Keratinocyte (primary cell): ENCODE data around the gene DPH7. TPM values are rescaled to one million over a fixed set of nuclear protein-coding genes. Genes with fewer than 3 reads are reported as not detected.
"Not testable (repeated sequence)": the region's sequence is repeated elsewhere in the genome, so short reads cannot be mapped to it uniquely, and the experiment has no call there.

Experiments
- DNase-seq: peaks from one replicate; pipeline ENCODE4 v3.0.0-alpha.2; 2011; ENCODE audit warnings: low read depth, missing footprints, low spot score
- FAIRE-seq: peaks from 2 replicates; lab custom pipeline; 2011; peaks lifted over from hg19 to GRCh38; lab: Jason Lieb, UNC
- H2AFZ ChIP-seq: 2 replicates; pipeline ENCODE4 v1.6.0; 2012; ENCODE audit warnings: low read length, control low read depth, inconsistent platforms; ENCODE audit not compliant: control insufficient read depth
- H3K27ac ChIP-seq: 2 replicates; pipeline ENCODE4 v1.5.1; 2011; ENCODE audit warnings: low read length; ENCODE audit not compliant: control insufficient read depth, insufficient read depth
- H3K27me3 ChIP-seq: 3 replicates; pipeline ENCODE4 v1.6.0; 2011; ENCODE audit warnings: low read length; ENCODE audit not compliant: control insufficient read depth, insufficient read depth; ENCODE audit errors: extremely low read depth
- H3K36me3 ChIP-seq, 2 experiments: 2 replicates in 1 of 2; 3 replicates in 1 of 2; pipeline ENCODE4 v1.5.1; 2011; ENCODE audit warnings: low read length in 2 of 2, mild to moderate bottlenecking in 1 of 2; ENCODE audit not compliant: control insufficient read depth in 2 of 2, insufficient read depth in 2 of 2; ENCODE audit errors: extremely low read depth in 1 of 2
- H3K4me1 ChIP-seq: 3 replicates; pipeline ENCODE4 v1.5.1; 2011; ENCODE audit warnings: low read length; ENCODE audit not compliant: control insufficient read depth, insufficient read depth; ENCODE audit errors: extremely low read depth
- H3K4me2 ChIP-seq: 3 replicates; pipeline ENCODE4 v1.6.0; 2011; ENCODE audit warnings: low read depth, low read length; ENCODE audit not compliant: control insufficient read depth, insufficient read depth; ENCODE audit errors: extremely low read depth
- H3K4me3 ChIP-seq, 3 experiments: fragments of 200-600 bp in 1 of 3; sonication (generic) in 1 of 3; 2 replicates in 2 of 3; 3 replicates in 1 of 3; pipeline ENCODE4 v1.5.1; 2011 to 2016; ENCODE audit warnings: low read length in 3 of 3, mild to moderate bottlenecking in 3 of 3, control low read depth in 2 of 3, inconsistent platforms in 1 of 3, low read depth in 1 of 3, mixed read lengths in 1 of 3, mixed run types in 1 of 3, moderate library complexity in 1 of 3; ENCODE audit not compliant: control insufficient read depth in 2 of 3, insufficient read depth in 2 of 3; ENCODE audit errors: extremely low read depth in 1 of 3
- H3K79me2 ChIP-seq: 2 replicates; pipeline ENCODE4 v1.6.0; 2012; ENCODE audit warnings: low read length; ENCODE audit not compliant: control insufficient read depth, insufficient read depth
- H3K9ac ChIP-seq: 3 replicates; pipeline ENCODE4 v1.6.0; 2011; ENCODE audit warnings: low read length; ENCODE audit not compliant: control insufficient read depth, insufficient read depth; ENCODE audit errors: extremely low read depth
- H3K9me1 ChIP-seq: 3 replicates; pipeline ENCODE4 v1.6.0; 2011; ENCODE audit warnings: low read length; ENCODE audit not compliant: control insufficient read depth, insufficient read depth; ENCODE audit errors: extremely low read depth
- H3K9me3 ChIP-seq: 2 replicates; pipeline ENCODE4 v1.5.1; 2012; ENCODE audit warnings: low read depth, low read length; ENCODE audit not compliant: control insufficient read depth
- H4K20me1 ChIP-seq: 3 replicates; pipeline ENCODE4 v1.6.0; 2011; ENCODE audit warnings: low read length; ENCODE audit not compliant: control insufficient read depth, insufficient read depth; ENCODE audit errors: extremely low read depth
- CTCF ChIP-seq, 3 experiments: IDR thresholded peaks in 1 of 3; conservative IDR thresholded peaks in 1 of 3; optimal IDR thresholded peaks in 1 of 3; 2 replicates in 2 of 3; 3 replicates in 1 of 3; pipeline versions ENCODE3 to v1.5.1; 2011; ENCODE audit warnings: low read length in 3 of 3, mild to moderate bottlenecking in 3 of 3, moderate library complexity in 2 of 3, control low read depth in 1 of 3, inconsistent platforms in 1 of 3; ENCODE audit not compliant: insufficient read depth in 2 of 3; ENCODE audit errors: extremely low read depth in 1 of 3
- EZH2 ChIP-seq: IDR thresholded peaks from one replicate; pipeline ENCODE4 v1.6.1; 2012; ENCODE audit warnings: inconsistent platforms, mild to moderate bottlenecking, low read length, moderate library complexity
- dilution Hi-C: fragments of 300-500 bp; cut with MboI; formaldehyde crosslinking; loops from one replicate; pipeline ENCODE4 v1.7.0; 2020; ENCODE audit warnings: low sequenced_read_pairs; ENCODE audit not compliant: extremely low pct_ligation_motif_present
- polyA plus RNA-seq, 5 experiments: library from polyadenylated mRNA; depleted of rRNA in 3 of 5; stranded (reverse) in 3 of 5; stranded (forward) in 1 of 5; unstranded in 1 of 5; fragments of >200 nt; gene quantifications; 1 replicate in 1 of 5; 2 replicates in 3 of 5; 3 replicates in 1 of 5; pipeline versions ENCODE4 v1.2.1 to v1.2.3, GENCODE V29; 2011 to 2012; ENCODE audit warnings: missing spikeins in 2 of 5, low read depth in 1 of 5, low replicate concordance in 1 of 5

The DPH7 gene
- polyA plus RNA-seq, 1 donor (not counting 4 experiments of a cell fraction or from before 2014, with no cell fraction given) = 25.3 TPM

GRCh38 chr9:137535120-137535428 lies 43.7 kb downstream of the DPH7 start:
- TF ChIP-seq EZH2 = no peak
- TF ChIP-seq CTCF (optimal IDR thresholded peaks at IDR 0.05 in 1 of 3, IDR thresholded peaks at IDR 0.05 in 1 of 3, conservative IDR thresholded peaks at IDR 0.05 in 1 of 3; ENCODE audit: extremely low read depth in 1 of 3, insufficient read depth in 2 of 3, low read length in 3 of 3) = no peak
- no peaks in the 10 kb centered on the region for H3K27me3 ChIP-seq
- no peak overlapping the region for H3K4me3 ChIP-seq
- peak overlapping the region; percentile 37 for H2AFZ ChIP-seq
- H4K20me1 ChIP-seq = no peaks in the 10 kb centered on the region
- no peaks in the 10 kb centered on the region for H3K79me2 ChIP-seq
- no peak overlapping the region for H3K9ac ChIP-seq
- no peaks in the 10 kb centered on the region for H3K36me3 ChIP-seq
- H3K9me3 ChIP-seq = no peaks in the 10 kb centered on the region
- FAIRE-seq (no peak), DNase-seq (no peak)
- dilution Hi-C loops = no loop called here
- H3K4me2 ChIP-seq = no peak overlapping the region
- no peaks in the 10 kb centered on the region for H3K9me1 ChIP-seq
- no peaks in the 10 kb centered on the region for H3K4me1 ChIP-seq
- no peak overlapping the region for H3K27ac ChIP-seq

GRCh38 chr9:137534256-137535119 lies 44.2 kb downstream of the DPH7 start:
- no peak overlapping the region for H3K4me3 ChIP-seq
- H3K9ac ChIP-seq = no peak overlapping the region
- no peak overlapping the region for H3K27ac ChIP-seq
- TF ChIP-seq EZH2 = no peak
- TF ChIP-seq CTCF (optimal IDR thresholded peaks at IDR 0.05 in 1 of 3, IDR thresholded peaks at IDR 0.05 in 1 of 3, conservative IDR thresholded peaks at IDR 0.05 in 1 of 3; ENCODE audit: extremely low read depth in 1 of 3, insufficient read depth in 2 of 3, low read length in 3 of 3) = peak; percentile 52 to 80 (median 70)
- no peaks in the 10 kb centered on the region for H3K4me1 ChIP-seq
- dilution Hi-C loops = no loop called here
- H3K36me3 ChIP-seq = no peaks in the 10 kb centered on the region
- FAIRE-seq (no peak), DNase-seq (no peak)
- no peaks in the 10 kb centered on the region for H3K79me2 ChIP-seq
- H3K9me1 ChIP-seq = no peaks in the 10 kb centered on the region
- peak overlapping the region; percentile 37 for H2AFZ ChIP-seq
- H3K4me2 ChIP-seq = no peak overlapping the region
- H3K27me3 ChIP-seq = no peaks in the 10 kb centered on the region
- H3K9me3 ChIP-seq = no peaks in the 10 kb centered on the region
- no peaks in the 10 kb centered on the region for H4K20me1 ChIP-seq

- H3K4me2 ChIP-seq, H3K4me1 ChIP-seq, H2AFZ ChIP-seq, FAIRE-seq, H3K9me1 ChIP-seq, H3K9ac ChIP-seq, H3K79me2 ChIP-seq, H3K27ac ChIP-seq, H3K9me3 ChIP-seq, H4K20me1 ChIP-seq, DNase-seq, dilution Hi-C loops, H3K27me3 ChIP-seq, H3K4me3 ChIP-seq, H3K36me3 ChIP-seq: not testable (repeated sequence)
Measured at GRCh38 chr9:137532891-137533468, 45.7 kb downstream of the DPH7 start.
